Iris pigment epithelial cell (primary cell): ENCODE data around the gene HIVEP1.
"Not testable (repeated sequence)": the region's sequence is repeated elsewhere in the genome, so short reads cannot be mapped to it uniquely, and the experiment has no call there.

ENCODE experiments used
- DNase-seq: peaks from one replicate; pipeline ENCODE4 v3.0.0-alpha.2; 2011; ENCODE audit warnings: low read depth

The HIVEP1 gene

GRCh38 chr6:12084681-12085080 is 72.6 kb downstream of the HIVEP1 start:
- no peak for DNase-seq

- DNase-seq = no peak
These were observed 76.4 kb downstream of the HIVEP1 start for GRCh38 chr6:12088531-12088930.

- no peak for DNase-seq
These were observed 78.6 kb downstream of the HIVEP1 start for GRCh38 chr6:12090714-12091113.

DNA sequence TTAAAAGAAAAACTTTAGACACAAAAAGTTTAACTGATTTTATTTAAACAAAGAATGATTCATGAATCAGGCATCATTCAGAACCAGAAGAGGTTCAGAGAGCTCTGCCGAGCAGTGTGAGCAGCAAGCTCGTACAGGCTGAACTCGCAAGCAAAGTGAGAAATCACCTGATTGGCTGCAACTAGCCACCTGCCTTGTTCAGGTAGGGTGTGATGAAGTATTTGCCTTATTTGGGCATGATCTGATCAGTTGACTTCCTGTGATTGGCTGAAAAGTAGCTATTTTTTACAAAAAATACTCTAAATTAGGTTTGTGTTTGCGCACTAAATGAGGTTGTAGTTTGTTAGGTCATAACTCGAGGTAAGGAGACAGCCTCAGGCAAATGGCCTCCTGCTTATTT is 80.7 kb downstream of the HIVEP1 start:
- DNase-seq = peak; percentile 11

DNA sequence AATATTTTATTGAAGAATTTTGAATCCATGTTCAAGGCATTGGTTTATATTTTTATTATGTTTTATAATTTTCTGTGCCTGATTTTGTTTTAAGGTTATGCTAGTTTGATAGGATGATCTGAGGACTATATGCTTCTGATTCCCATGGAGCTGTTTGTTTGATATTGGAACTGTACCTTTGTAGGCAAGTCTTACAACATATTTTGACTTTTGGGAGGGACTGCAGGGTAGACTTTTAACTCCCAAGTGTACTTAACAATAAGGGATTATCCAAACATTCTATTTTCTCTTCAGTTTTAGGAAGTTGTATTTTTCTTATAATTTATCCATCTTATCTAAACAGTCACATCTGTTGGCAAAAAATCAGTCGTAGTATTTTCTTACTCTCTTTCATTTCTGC is 82.6 kb downstream of the HIVEP1 start:
- no peak for DNase-seq

- peak; percentile 12 for DNase-seq
These were observed 84.2 kb downstream of the HIVEP1 start for GRCh38 chr6:12096342-12096741.

DNA sequence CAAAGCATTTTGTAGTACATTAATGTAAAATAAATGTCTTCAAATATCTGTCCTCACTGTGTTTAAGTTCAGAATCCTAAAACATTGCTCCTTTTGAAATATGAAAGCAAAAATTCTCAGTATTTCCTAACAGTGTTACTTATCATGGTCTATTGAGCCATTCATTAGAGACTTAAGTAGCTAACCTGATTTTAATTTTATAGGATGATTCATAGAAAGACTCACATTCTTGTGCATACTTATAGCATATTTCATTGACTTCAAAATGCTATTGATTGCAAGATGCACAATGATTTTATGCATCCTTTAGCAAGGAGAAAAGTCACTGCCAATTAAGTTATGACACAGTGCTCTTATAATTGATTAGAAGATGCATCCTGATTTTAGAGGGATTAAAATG is 85.7 kb downstream of the HIVEP1 start:
- peak; percentile 30 for DNase-seq

DNA sequence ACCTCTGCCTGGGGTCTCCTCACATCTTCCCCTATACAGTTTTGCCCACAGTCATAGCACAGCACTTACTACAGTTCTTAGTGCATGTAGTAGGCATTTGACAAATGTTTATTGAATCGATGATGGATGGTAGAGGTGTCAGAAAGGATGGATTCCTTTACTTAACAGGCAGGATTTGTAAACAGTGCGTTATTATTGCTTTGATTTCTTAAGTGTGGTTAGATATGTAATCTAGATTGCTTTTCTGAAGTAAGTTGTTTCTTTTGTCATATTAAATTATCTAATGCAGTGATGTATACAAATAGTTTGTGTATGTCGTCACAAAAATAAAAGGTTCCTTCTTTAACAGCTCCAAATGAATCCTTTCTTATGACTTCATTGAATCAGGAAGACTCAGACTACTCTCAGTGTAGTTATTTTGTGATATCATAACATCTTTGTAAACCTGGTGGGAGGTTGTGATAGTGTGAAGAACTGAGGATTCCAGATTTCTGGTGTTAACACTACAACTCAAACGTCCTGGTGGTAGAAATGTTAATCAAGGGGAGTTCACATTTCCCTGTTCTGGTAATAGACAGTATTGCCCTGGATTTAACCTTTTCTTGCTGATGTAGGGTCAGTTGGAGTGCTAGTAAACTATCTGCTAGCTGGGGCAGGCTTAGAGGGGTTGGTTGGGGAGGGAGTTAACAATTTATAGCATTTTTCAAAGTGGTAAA is 87.7 kb downstream of the HIVEP1 start:
- DNase-seq = no peak

DNA sequence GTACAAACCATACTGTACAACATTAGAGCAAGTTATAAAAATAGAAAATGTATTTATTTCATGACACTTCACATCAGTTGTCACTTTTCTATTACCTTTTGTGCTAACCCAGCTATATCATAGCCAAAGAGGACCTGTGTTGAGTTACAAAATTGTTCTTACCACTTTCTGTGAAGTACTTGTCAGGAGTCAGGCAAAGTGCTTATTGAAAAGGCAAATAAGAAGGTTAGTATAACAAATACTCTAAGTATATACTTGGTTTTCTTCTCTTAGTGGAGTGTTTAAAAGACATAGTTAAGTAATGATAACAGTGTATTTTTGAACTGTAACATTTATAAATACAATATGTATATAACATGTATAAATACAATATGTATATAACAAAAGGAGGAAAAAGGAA is 88.9 kb downstream of the HIVEP1 start:
- DNase-seq = no peak

DNA sequence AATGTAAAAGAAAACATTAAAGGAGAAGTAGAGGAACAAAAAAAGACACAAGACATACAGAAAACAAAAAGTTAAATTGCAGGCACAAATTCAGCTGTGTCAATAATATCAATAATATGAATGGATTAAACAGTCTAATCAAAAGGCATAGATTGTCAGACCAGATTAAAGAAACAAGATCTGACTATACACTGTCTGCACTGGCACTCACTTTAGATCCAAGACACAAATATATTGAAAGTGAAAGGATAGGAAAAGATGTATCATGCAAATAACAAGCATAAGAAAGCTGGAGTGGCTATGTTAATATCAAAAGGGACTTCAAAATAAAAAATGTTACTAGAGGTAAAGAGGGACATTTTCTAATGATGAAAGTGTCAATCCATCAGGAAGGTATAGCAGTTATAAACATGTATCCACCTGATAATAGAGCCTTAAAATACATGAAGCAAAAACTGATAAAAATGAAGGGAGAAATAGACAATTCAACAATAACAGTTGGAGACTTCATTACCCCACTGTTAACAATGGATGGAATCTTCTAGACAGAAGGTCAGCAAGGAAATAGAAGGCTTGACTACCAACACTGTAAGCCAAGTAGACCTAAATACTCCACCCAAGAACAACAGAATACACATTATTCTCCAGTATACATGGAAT is 89.7 kb downstream of the HIVEP1 start:
- no peak for DNase-seq

- no peak for DNase-seq
These were observed 90.2 kb downstream of the HIVEP1 start for GRCh38 chr6:12102350-12102749.

DNA sequence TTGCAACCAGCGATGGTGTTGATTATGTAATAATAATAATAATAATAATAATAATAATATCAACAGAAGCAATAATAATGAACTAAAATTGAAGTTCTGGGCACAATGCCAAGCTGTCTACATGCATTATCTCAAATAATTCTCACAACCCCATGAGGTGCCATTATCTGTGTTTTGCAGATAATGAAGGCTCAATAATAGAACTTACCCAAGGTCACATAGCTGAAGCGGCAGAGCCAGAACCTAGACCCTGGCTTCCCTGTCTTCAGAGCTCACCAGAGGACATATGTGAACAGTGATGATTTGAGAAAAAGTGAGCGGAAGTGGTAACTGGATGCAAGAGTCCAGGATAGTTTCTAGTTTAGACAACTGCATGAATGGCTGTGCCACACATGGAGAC is 91.0 kb downstream of the HIVEP1 start:
- DNase-seq = no peak

- DNase-seq = no peak
These were observed 93.2 kb downstream of the HIVEP1 start for GRCh38 chr6:12105271-12105670.

DNA sequence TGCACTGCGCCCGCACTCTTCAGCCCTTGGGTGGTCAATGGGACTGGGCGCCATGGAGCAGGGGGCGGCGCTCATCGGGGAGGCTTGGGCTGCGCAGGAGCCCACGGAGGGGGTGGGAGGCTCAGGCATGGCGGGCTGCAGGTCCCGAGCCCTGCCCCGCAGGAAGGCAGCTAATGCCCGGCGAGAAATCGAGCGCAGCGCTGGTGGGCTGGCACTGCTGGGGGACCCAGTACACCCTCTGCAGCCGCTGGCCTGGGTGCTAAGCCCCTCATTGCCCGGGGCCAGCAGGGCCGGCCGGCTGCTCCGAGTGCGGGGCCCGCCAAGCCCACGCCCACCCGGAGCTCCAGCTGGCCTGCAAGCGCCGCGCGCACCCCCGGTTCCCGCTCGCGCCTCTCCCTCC is 96.3 kb downstream of the HIVEP1 start:
- not testable (repeated sequence) for DNase-seq

DNA sequence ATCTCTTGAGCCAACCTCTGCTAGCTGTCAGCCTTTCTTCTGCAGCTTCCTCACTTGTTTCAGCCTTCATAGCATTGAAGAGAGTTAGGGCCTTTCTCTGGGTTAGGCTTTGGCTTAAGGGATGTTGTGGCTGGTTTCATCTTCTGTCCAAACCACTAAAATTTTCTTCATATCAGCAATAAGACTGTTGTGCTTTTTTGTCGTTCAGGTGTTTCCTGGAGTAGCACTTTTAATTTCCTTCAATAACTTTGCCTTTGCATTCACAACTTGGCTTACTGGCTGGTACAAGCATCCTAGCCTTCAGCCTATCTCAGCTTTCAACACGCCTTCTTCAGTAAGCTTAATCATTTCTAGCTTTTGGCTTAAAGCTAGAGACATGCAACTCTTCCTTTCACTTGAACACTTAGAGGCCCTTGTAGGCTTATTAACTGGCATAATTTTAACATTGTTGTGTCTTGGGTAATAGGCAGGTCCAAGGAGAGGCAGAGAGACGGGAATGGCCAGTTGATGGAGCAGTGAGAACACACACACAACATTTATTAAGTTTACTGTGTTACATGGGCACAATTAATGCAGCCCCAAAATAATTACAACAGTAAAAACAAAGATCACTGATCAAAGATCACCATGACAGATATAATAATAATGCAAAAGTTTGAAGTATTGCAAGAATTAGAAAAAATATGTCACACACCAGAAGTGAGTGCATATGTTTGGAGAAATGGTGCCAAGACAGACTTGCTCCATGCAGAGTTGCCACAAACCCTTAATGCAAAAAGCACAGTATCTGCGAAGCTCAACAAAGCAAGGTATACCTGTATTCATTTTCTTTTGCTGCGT is 98.6 kb downstream of the HIVEP1 start:
- no peak for DNase-seq

- peak; percentile 33 for DNase-seq
These were observed 99.2 kb downstream of the HIVEP1 start for GRCh38 chr6:12111363-12111670.

GRCh38 chr6:12112540-12113189 is 100.6 kb downstream of the HIVEP1 start:
- DNase-seq = peak; percentile 20

GRCh38 chr6:12113190-12113577 is 101.1 kb downstream of the HIVEP1 start:
- DNase-seq = peak; percentile 94

- DNase-seq = no peak
These were observed 102.0 kb downstream of the HIVEP1 start for GRCh38 chr6:12114055-12114503.

- DNase-seq = no peak
These were observed 102.9 kb downstream of the HIVEP1 start for GRCh38 chr6:12115001-12115400.

DNA sequence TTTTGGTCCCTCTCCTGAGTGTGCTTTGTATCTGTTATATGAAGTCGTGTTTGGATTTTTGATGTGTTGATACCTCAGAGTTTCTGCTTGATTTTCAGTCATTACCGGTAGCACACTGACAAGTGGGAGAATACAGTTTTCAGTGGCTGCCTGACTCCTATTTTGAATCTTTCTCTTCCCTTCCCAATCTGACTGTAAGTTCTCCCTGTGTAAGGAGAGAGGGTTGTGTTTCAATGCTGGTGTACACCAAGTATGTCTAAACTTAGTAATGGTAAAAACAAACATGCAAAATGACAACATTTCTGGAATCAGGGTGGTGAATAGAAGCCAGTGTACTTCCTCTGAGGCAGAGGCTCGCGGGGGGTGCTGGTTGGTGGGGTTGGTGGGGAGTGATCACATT is 103.4 kb downstream of the HIVEP1 start:
- no peak for DNase-seq

DNA sequence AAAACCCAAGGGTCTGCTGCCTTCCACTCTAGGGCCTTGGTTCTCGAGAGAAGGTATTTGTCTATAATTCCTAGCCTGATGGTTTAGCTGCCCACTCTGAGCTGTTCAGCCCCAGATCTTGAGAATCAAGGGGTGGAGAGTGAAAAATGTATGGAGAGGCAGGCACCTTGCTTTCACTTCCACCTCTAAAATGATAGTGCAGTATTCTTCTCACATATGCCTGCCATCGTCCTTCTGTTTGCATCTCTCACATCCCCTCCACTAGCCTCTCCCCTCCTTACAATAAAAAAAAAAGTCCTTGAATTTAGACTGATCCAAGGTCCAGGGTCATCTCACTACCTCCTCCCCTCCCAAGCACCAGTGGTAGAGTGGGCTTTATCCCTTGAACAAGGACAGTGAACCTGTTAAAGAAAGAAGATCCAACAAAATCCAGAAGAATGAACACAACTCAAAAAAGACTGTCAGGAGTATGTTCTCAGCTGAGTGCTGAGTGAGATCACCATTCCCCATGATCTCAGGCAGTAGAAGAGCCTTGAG is 104.2 kb downstream of the HIVEP1 start:
- no peak for DNase-seq
